Kasumi-1 (cell line): ENCODE measurements around the gene RBM33.
A peak's percentile ranks its signal among the peaks of the same experiment; 100 is the strongest.
"Not testable (repeated sequence)": the region's sequence is repeated elsewhere in the genome, so short reads cannot be mapped to it uniquely, and the experiment has no call there.

Experiments
- DNase-seq, 2 experiments: peaks; one replicate each; lab custom pipeline; 2025; lab: John Stamatoyannopoulos, UW

Gene RBM33

DNA sequence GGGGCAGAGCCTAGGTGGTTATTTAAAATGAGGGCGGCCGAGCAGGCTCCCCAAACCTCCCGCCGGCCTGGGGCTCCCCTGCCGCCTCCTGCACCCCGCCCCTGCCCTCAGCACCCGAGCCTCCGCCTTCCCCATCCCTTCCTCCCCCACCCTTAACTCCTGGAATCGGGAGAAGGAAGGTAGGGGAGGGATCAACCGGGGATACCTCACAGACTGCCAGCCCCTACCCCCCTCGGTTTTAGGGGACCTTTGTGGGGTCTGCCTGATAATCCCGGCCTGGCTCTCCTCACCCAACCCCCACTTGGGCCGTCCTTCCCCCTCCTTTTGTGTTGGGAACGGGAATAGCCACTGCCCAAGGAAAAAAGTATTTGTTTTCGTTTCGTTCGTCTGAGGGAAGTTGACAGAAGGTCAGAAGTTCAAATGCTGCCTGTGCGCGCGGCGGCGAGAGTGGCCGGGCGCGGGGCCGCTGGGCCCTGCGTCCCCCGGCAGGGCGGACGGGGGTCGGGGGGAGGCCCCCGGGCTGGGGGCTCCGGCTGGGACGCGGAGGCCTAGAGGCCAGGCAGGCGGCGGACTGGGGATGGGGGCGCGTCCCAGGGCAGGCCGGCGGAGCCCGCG is 165.0 kb downstream of the RBM33 start:
- DNase-seq, result no peak

DNA sequence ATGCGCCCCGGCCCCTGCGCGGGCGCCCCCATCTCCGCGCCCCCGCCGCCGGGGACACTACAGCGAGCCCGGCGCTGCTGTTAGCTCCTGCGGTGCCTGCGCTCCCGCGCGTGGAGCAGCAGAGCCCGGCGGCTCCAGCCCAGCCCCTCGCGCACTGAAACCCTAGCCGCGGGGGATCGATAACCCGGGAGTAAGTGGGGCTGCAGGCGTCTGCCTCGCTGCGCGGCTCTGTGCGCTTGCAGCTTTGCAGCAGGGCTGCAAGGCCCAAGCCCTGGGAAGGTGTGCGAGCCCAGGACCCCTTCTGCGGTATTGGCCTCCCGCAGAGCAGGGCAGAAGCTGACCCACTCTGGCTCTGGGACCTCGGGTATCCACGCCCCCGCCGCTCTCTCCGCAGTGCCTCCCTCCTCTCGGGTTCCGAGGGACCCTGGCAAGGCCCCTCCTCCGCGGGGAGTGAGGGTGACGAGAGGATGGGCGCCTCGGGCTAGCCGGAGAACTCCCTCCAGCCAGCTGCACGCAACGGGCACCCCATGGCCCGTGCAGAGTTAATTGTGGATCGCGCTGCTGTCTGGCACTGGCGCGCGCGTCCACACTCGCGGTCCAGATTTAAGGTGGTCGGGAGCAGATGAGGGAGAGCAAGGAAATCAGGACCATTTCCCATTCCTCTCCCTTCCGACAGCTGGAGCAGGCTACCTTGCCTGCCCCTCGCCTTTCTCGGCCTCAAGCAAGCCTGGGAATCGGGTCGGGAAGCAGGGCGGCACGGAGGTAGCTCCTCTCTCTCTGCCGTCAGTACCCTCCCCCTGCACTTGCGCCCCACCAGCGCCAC is 165.7 kb downstream of the RBM33 start:
- DNase-seq, result no peak

DNA sequence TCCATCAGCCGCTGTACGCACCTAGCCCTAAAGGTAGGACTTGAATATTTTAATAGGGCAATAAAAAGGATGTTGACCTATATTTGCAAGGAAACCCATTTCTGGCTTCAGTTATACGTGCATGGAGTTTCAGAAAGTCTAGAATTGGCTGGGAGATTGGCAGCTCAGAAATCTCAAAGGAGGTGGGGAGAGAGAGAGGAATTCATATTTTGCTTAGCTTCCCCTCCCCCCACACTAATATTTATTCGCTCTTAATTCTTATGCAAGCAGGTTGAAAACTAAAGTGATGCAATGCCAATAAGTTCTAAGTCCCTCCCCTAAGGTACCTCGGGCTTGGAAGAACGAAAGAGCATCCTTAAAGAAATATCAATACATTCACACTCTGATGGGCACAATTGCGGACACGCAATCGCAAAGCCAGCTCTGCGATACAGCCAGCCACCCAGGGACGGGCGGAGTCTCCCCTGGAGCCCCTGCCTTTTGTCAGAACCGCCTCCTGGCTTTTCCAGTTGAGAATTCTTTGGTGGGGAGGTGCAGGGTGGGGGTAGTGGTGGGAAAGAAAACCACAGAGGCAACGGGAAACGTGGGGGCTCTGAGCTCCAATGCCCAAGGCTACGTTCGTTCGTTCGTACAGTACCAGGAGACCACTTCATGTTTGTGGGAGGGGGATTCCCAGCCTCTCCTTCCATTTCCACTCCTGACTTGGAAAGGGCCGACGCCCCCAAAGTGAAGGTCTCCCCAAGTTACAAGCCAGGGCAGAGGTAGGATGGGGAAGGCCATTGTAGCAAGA is 166.5 kb downstream of the RBM33 start:
- no peak for DNase-seq

DNA sequence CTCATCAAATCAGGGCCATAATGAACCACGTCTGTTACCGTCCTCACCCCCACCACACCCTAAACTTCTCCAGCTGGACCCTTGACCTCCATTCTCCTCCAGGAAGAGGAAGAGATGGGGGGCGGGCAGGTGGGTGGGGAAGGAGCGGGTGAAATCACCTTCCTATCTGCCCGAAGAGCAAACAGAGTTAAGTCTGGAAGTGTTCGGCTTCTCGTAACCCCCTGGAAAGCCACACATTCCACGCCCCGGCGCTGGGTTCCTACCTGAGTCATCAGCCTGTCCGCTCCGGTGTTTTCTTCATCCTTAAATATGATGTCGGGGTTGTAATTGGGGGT is 167.1 kb downstream of the RBM33 start:
- no peak for DNase-seq

DNA sequence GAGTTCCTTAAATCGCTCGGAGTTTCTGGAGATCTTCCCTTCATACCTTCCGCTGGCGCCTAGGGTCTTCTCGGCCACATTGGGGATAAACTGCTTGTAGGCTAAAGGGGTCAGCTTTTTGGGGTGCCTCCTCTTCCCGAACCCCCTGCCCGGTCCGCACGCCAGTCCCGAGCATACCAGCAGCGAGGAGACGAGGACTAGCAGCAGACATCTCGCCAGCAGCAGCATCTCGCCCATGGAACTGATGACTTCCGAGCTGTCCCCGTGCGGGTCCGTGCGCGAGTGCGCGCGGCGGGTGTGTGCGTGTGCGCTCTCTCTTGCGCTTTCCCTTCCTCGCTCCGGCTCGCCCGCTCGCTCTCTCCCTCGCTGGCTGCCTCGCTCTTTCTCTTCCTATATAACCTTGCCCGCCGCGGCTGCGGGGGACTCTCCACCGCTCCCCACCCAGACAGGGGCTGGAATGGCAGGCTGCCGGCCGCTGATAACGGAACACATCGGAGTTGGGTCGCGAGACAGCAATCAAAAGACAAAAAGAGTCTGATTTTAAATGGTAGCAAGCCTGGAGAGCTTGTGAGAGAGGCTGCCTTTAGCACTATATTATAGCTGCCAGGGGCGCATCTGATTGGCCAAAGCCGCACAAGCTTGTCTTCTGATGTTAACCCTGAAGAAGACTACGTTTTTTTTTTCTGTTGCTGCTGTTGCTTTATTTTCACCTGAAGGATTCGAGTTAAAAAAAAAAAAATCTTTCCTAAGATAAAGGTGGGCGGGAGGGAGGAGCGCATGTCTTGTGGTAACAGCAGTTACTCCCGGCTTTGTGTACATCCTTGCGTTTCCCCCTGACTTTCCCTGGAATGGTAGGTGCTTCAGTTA is 167.7 kb downstream of the RBM33 start, which contains the start of gene SHH:
SHH (minus strand) TSS at position 569 of the 867 bp plus-strand sequence; CDS start at position 228, 341 bp downstream.
- no peak for DNase-seq

DNA sequence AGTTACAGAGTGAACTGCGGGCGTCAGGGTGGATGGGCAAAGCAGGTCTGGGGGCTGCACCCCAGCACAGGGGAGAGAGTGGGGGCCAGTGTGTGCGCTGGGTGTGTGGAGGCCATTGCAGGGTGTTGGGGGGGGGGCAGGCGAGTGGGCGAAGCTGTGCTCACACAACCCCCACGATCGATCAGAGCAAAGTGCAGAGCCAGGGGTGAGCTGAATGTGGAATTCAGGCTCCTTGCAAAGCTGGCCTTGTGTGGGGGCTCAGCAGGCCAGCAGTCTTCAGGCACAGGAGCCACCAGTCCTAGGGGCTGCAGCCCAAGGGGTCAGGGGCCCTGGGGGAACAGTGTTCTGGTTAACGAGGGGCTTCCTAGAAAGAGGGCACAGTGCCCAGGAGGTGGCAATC is 168.7 kb downstream of the RBM33 start:
- no peak for DNase-seq

DNA sequence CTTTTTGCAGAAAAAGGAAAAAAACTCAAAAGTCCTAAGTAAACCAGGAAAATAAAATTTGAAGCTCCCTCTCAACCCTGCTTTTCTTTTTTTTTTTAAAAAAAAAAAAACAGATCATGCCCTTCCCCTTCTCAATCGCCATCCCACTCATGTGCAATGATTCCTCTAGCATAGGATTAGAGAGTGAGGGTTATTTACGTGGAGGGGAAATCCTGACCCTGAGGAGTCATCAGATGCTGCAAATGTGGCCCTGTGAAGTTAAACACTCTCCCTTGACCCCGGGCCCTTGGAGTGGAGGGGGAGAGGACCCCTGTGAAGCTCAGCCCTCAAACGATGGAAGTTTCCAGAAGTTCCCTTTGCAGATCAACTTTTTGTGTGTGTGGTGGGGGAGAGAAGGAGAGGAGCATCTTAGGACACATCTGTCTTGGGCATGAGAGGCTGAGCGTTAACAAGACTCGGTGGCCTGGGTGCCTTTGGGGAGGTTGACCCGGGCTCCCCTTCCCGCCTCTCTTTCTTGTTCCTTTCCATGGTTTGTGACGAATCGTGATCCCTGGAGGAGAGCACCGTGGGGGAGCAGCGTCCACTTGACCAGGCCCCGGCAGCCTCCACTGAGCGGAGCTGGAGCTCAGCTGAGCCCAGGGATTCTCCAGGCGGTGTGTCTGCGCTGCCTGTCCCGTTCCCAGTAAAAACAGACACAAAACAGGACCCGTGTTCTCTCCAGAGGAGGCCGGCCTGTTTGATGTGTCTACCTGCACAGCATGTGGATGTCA is 169.3 kb downstream of the RBM33 start:
- no peak for DNase-seq

DNA sequence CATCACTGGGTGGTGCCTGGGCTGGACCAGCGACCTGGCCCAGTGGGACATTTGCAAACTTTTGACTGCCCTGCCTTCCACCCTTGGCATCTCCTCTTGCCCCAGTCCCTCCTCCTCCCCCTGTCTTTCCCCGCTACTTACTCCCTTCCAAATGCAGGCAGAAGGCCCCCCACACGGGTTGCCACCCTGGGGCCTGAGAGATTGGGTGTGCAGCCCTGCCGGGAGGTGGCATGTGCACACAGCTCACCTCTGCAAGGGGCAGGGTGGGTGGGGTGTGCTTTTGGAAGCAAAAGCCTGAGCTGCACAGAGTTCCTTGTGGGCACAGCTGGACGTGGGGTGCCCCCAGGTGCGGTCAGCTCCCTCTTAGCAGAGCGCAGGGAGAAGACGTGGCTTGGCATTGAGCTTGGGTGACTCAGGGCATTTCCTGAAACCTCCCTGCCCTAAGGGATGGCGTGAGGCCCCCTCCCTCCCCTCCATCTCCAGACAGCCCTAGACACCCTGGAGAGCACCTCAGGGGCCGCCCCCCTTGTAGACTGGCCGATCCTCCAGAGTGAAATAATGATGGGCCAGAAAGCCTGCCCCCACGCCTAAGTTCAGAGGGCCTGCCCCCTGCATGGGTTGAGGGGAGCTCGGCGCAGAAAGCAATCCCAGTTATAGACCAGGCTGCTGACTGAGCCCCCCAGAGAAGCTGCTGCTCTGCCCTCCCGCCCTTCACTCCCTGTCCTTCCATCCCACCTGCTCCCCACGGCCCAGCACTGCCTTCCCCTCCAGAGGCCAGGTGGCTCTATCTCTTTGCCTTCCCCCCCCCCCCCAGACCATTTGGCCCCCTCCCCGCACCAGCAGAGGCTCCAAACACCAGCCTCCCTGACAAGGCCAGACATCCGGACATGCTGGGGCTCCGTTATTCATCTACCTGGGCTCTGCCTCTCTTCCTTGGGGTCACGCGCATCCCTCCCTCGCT is 170.1 kb downstream of the RBM33 start:
- no peak for DNase-seq

DNA sequence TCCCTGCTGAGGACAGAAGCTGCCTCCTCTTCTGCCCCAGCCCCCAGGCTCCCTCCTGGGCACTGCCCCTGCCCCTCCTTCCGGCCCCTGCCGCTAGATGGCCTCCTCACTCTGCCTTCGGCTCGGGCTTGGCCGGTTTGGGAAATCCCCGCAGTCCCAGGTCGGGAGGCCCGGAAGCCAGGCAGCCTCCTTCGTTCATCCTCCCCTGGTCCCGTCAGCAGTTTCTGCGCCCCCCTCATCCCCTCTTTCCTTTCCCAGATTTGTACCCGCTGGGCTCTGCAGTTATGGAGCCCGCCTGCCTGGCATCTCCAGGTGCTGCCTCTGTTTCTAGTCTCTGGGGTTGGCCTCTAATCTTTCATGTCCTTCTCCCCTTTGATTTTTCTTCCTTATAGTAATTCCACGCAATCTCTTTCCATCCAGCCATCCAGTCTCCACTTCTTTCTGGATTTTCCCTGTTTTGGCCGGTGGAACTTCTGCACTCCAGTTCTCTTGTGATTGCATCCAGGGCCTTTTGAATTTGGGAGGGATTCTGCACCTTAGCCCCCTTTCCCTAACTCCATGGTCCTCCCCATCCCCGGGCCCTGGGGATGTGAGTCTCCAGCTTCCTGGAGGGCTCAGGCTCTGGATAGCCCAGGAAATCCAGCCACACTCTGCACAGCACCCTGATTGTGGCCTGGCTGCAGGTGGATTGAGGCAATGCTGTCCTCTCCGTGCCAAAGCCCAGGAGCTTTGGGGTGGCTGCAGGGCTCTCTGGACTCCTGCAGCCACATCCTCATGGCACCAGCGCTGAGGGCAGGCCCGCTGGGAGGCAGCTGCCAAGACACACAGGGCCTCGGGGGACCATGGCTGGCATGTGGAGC is 171.1 kb downstream of the RBM33 start:
- peak; percentile 57 to 63 for DNase-seq

DNA sequence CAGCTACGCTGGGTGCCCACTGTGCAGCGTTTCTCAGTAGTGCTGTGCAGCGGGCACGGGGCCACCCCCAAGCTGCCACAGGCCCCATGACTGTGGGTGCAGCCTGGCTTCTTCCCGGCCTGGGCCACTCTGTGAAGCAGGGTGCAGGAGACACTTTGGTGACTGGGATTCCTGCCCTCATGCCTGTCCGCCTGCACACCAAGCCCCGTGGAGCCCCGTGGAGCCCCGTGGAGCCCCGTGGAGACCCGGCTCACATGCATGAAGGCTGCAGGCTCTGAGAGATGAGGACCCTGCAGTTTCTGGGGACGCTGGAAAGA is 171.7 kb downstream of the RBM33 start:
- no peak for DNase-seq

DNA sequence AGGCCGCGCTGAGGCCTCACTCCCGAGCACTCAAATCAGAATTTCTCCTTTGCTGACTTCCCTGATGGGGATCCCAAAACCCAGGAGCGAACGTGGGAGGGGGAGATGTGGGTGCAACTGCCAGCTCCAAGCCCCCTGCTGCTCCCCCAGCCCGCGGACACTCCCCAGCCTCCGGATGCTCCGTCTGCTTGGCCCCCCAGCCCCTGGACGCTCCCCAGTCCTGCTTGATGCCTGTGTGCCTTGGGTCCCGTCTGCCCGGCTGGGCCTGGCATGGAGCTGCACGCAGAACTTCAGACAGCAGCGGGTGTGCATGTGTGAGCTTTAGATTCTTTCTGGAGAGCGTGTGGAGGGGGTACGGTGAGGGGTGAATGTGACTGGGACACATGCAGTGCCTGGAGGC is 172.5 kb downstream of the RBM33 start:
- no peak for DNase-seq

DNA sequence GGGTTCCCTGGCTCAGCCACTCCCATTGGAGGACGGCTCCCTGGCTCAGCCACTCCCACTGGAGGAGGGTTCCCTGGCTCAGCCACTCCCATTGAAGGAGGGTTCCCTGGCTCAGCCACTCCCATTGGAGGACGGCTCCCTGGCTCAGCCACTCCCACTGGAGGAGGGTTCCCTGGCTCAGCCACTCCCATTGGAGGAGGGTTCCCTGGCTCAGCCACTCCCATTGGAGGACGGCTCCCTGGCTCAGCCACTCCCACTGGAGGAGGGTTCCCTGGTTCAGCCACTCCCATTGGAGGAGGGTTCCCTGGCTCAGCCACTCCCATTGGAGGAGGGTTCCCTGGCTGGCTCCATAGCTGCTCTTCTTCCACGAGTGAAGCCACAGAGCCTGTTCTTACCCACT is 173.1 kb downstream of the RBM33 start:
- not testable (repeated sequence) for DNase-seq

DNA sequence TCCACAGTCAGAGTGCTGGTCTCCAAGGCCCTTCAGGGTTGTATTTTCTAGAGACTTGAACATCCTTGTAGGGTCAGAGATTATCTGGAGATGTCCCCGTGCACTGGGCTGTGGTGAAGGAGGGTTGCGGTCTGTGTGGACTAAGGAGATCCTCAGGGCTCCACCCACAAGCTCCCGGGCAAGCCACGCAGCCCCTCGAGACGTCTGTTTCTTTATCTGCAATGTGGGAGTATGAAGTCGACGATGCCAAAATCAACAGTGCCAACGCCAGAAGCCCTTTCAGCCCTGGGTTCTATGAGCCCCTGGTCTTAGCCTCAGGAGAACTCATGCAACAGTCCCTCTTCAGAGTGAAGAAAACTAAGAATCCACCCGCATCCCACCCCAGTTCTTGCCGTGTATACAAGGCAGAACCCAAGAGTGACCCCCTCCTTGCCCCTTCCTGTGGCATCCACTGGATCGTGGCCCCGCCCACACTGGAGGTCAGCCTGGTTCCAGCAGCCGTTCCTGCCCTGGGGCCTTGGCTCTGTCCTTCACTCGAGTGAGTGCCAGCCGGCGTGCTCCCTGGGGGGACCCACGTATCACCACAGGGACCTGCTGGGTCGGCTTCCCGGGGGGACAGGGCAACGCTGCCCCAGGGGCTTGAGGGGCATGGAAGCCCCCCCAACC is 173.8 kb downstream of the RBM33 start:
- no peak for DNase-seq

DNA sequence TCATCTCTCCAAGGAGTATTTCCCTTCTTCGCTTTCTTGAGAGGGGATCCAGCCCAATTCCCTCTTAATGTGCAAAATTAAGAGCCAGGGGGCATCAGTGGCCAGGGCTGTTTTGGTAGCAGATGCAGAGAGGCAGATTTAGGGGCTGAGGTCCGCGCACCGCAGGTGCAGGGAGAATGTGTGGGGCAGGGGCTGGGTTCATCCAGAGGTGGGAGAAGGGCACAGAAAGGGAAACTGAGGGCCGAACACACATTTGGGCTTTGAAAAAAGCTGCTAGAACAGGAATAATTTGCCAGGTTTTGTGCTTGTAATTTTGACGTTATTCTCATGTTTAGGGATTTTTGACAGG is 174.3 kb downstream of the RBM33 start:
- no peak for DNase-seq

DNA sequence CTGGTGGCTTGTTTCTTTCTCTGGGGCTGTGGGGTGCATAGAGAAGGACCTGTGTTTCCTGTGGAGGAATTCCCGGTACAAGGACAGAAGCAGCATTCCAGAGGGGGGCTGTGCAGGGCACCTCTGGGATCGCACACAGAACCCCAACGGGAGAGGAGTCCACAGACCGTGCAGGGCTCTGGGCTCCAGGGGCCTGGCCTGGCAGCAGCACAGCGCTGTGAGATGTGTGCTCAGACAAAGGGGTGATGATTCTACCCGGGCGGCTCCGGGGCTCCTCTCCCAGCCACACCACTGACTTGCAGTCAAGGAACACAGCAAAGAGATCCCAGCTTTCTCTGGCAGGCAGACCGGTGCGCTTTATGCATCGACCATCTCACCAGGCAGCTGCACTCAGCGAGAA is 174.7 kb downstream of the RBM33 start:
- no peak for DNase-seq

DNA sequence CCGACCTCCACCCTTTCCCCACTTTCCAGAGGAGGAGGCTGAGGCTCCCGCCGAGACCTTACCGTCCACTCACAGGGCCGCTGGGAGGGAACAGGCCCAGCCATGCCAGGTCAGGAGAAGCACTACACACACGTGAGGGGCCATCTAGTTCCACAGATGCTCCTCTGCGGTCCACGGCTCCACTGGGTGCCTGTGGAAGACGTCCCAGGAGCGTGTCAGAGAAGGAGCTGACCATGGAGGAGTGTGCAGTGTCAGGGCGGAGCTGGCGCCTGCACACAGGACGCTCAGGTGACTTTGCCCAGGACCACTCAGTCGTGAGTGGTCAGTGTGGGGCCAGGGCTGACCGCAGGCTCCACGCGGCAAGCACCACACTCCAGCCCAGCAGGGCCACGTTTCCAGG is 175.8 kb downstream of the RBM33 start:
- no peak for DNase-seq

DNA sequence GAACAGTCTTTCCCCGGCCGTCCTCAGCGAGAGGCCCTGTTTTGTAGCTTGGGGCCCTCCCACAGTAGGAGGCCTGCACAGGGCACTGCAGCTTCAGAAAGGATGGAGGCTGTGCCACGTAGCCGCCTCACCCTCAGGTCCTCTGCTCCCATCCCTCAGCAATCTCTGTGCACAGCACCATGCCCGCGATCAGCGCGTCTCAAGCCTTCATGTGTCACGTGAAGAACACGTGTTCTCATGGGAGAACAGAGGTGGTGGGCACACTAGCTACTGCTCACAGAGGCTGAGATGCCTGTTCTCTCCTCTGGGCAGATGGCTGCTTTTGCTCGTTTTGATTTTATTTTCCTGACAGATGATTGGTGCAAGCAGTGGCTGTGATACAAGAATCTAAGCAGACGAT is 176.3 kb downstream of the RBM33 start:
- DNase-seq, result no peak

DNA sequence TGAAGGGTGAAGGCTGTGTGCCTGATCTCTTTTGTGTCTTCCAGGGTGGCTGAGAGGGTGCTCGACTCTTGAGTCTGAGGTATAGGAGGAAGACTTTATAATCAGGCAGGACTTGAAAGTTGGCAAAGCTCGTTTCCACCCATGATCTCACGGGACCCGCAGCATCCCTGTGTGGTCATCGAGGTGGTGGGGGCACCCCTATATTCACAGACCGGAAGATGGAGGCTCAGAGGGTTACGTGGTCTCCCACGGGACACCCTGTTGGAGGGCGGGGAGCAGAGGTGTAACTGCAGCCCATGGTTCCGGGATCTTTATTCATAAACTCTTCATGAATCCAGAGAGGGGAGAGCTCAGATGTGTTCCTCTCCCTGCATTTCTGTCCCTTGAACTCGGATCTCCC is 177.4 kb downstream of the RBM33 start:
- no peak for DNase-seq
